Measurements from ENCODE around the gene MED27. TPM values are rescaled to one million over a fixed set of nuclear protein-coding genes. Genes with fewer than 3 reads are reported as not detected.

Gene MED27
- polyA plus RNA-seq, 1 experiment: 36.9 TPM

GRCh38 chr9:132035679-132036078 lies 44.0 kb downstream of the MED27 start:
- POLR2A ChIA-PET: no interaction called here
- Histone ChIP-seq H3K36me3 (ENCODE audit: control insufficient read depth, insufficient read depth, low read length) (no peaks in the 10 kb centered on the region), H3K4me3 (ENCODE audit: low read depth, low read length) (no peak overlapping the region), H3K27me3 (ENCODE audit: control insufficient read depth, insufficient read depth, low read length) (no peaks in the 10 kb centered on the region)
- TF ChIP-seq CTCF (IDR thresholded peaks at IDR 0.05; ENCODE audit: insufficient read depth, low read depth, low read length): no peak
- CTCF ChIA-PET: interaction anchor here (1.0 kb wide), 1 partner anchor 11 kb away, joined by 3 read pairs; no protein-coding TSS in a partner anchor
- no peak for DNase-seq (ENCODE audit: low read depth)

GRCh38 chr9:132032238-132032950 lies 47.3 kb downstream of the MED27 start:
- ChIA-PET POLR2A (no interaction called here), CTCF (no interaction called here)
- no peak for DNase-seq (ENCODE audit: low read depth)
- H3K4me3 ChIP-seq (ENCODE audit: low read depth, low read length): no peak overlapping the region
- no peaks in the 10 kb centered on the region for H3K36me3 ChIP-seq (ENCODE audit: control insufficient read depth, insufficient read depth, low read length)
- no peak for TF ChIP-seq CTCF (IDR thresholded peaks at IDR 0.05; ENCODE audit: insufficient read depth, low read depth, low read length)
- no peaks in the 10 kb centered on the region for H3K27me3 ChIP-seq (ENCODE audit: control insufficient read depth, insufficient read depth, low read length)

GRCh38 chr9:132031467-132032237 lies 48.0 kb downstream of the MED27 start:
- H3K36me3 ChIP-seq (ENCODE audit: control insufficient read depth, insufficient read depth, low read length): no peaks in the 10 kb centered on the region
- ChIA-PET CTCF (no interaction called here), POLR2A (no interaction called here)
- no peaks in the 10 kb centered on the region for H3K27me3 ChIP-seq (ENCODE audit: control insufficient read depth, insufficient read depth, low read length)
- H3K4me3 ChIP-seq (ENCODE audit: low read depth, low read length): no peak overlapping the region
- TF ChIP-seq CTCF (IDR thresholded peaks at IDR 0.05; ENCODE audit: insufficient read depth, low read depth, low read length): no peak
- no peak for DNase-seq (ENCODE audit: low read depth)

- Histone ChIP-seq H3K27me3 (ENCODE audit: control insufficient read depth, insufficient read depth, low read length) (no peaks in the 10 kb centered on the region), H3K36me3 (ENCODE audit: control insufficient read depth, insufficient read depth, low read length) (no peaks in the 10 kb centered on the region), H3K4me3 (ENCODE audit: low read depth, low read length) (no peak overlapping the region)
- CTCF ChIA-PET: interaction anchor here (0.6 kb wide), 1 partner anchor 8 kb away, joined by 3 read pairs; no protein-coding TSS in a partner anchor
- POLR2A ChIA-PET: no interaction called here
- no peak for DNase-seq (ENCODE audit: low read depth)
- no peak for TF ChIP-seq CTCF (IDR thresholded peaks at IDR 0.05; ENCODE audit: insufficient read depth, low read depth, low read length)
Observed at GRCh38 chr9:132030626-132031325, 48.9 kb downstream of the MED27 start.
